GM12873 (cell line): Measurements from ENCODE around the gene CWC27.
A peak's percentile ranks its signal among the peaks of the same experiment; 100 is the strongest.

Experiments
- CTCF ChIP-seq: IDR thresholded peaks from 2 replicates; pipeline ENCODE4 v1.5.1; 2012; ENCODE audit warnings: low read depth, mild to moderate bottlenecking, moderate library complexity, low read length, control low read depth; ENCODE audit not compliant: insufficient read depth; ENCODE audit errors: missing control alignments

Gene CWC27

GRCh38 chr5:65032250-65032649 is 263.5 kb downstream of the CWC27 start:
- TF ChIP-seq CTCF, result no peak

GRCh38 chr5:65034029-65034812 is 265.5 kb downstream of the CWC27 start:
- TF ChIP-seq CTCF, result no peak

GRCh38 chr5:65034813-65035209 is 266.1 kb downstream of the CWC27 start:
- TF ChIP-seq CTCF, result no peak

- TF ChIP-seq CTCF, result no peak
Measured at GRCh38 chr5:65035211-65036206, 266.8 kb downstream of the CWC27 start.

GRCh38 chr5:65037831-65038815 is 269.4 kb downstream of the CWC27 start:
- peak; percentile 62 for TF ChIP-seq CTCF

- TF ChIP-seq CTCF, result no peak
Measured at GRCh38 chr5:65041296-65042158, 272.8 kb downstream of the CWC27 start.
